Thoracic aorta (tissue), 2 donors: ENCODE results near the gene FHIT. TPM values are rescaled to one million over a fixed set of nuclear protein-coding genes. Genes with fewer than 3 reads are reported as not detected.

Source experiments
- ATAC-seq: fragments of 150-250 bp; one replicate; pipeline ENCODE4 v1.8.0; 2017; ENCODE audit warnings: low read depth; ENCODE audit not compliant: insufficient number of reproducible peaks, low FRiP score
- DNase-seq: peaks from one replicate; pipeline ENCODE4 v3.0.0-alpha.2; 2020; ENCODE audit warnings: low spot score
- H3K27ac ChIP-seq, 2 donors: fragments of 200-600 bp; sonication (generic); 1 replicate in 1 of 2; 2 replicates in 1 of 2; pipeline ENCODE4 v1.5.1; 2016; ENCODE audit warnings: mild to moderate bottlenecking in 2 of 2, moderate library complexity in 2 of 2
- H3K27me3 ChIP-seq: fragments of 200-600 bp; sonication (generic); replicated peaks from 2 replicates; pipeline ENCODE4 v1.6.0; 2016; ENCODE audit warnings: mild to moderate bottlenecking; ENCODE audit not compliant: insufficient read depth
- H3K36me3 ChIP-seq: fragments of 200-600 bp; sonication (generic); one replicate; pipeline ENCODE4 v1.5.1; 2016
- H3K4me1 ChIP-seq, 2 donors: fragments of 200-600 bp; sonication (generic); 1 replicate in 1 of 2; 2 replicates in 1 of 2; pipeline versions ENCODE4 v1.5.1 to v1.6.0; 2016; ENCODE audit warnings: low read depth in 2 of 2, mild to moderate bottlenecking in 1 of 2; ENCODE audit not compliant: control insufficient read depth in 1 of 2
- H3K4me3 ChIP-seq: fragments of 200-600 bp; sonication (generic); 2 replicates; pipeline ENCODE4 v1.5.1; 2016; ENCODE audit warnings: mild to moderate bottlenecking
- H3K9me3 ChIP-seq: fragments of 200-600 bp; sonication (generic); 2 replicates; pipeline ENCODE4 v1.5.1; 2016
- total RNA-seq, 2 donors: library from RNA; depleted of rRNA; stranded (reverse); fragments of >200 nt; gene quantifications; one replicate each; pipeline versions ENCODE4 v1.1.0 to v1.2.3, GENCODE V29; 2016
- TF ChIP-seq, protein P1 (sequence below): fragments of 200-600 bp; sonication (generic); IDR thresholded peaks from one replicate; pipeline ENCODE4 v1.5.1; 2019; ENCODE audit warnings: antibody characterized with exemption

The FHIT gene
- total RNA-seq, 2 donors from 2014 or later, result 2.0 to 2.3 TPM

DNA sequence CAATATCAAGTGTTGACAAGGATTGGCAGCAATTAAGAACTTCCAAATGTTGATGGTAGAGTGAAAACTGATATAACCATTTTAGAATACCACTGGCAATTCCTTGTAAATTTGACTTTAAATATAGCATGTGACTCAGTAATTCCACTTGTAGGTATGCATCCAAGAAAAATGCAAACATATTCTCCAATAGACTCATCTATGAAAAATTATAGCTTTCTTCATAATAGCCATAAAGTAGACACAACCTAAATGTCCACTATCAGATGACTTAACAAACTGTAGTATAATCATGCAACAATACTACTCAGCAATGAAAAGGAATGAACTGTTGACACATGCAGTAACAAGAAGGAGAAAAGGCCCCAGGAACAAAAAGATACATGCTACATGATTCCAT lies 988.1 kb downstream of the FHIT start:
- H3K4me1 ChIP-seq, result no peaks in the 10 kb centered on the region
- no peaks in the 10 kb centered on the region for H3K36me3 ChIP-seq
- no peak overlapping the region for H3K4me3 ChIP-seq
- no peaks in the 10 kb centered on the region for H3K9me3 ChIP-seq
- ATAC-seq (no peak), DNase-seq (no peak)
- no peak overlapping the region for H3K27ac ChIP-seq
- H3K27me3 ChIP-seq, result no peaks in the 10 kb centered on the region
- TF ChIP-seq, protein P1, sequence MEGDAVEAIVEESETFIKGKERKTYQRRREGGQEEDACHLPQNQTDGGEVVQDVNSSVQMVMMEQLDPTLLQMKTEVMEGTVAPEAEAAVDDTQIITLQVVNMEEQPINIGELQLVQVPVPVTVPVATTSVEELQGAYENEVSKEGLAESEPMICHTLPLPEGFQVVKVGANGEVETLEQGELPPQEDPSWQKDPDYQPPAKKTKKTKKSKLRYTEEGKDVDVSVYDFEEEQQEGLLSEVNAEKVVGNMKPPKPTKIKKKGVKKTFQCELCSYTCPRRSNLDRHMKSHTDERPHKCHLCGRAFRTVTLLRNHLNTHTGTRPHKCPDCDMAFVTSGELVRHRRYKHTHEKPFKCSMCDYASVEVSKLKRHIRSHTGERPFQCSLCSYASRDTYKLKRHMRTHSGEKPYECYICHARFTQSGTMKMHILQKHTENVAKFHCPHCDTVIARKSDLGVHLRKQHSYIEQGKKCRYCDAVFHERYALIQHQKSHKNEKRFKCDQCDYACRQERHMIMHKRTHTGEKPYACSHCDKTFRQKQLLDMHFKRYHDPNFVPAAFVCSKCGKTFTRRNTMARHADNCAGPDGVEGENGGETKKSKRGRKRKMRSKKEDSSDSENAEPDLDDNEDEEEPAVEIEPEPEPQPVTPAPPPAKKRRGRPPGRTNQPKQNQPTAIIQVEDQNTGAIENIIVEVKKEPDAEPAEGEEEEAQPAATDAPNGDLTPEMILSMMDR, result no peak

DNA sequence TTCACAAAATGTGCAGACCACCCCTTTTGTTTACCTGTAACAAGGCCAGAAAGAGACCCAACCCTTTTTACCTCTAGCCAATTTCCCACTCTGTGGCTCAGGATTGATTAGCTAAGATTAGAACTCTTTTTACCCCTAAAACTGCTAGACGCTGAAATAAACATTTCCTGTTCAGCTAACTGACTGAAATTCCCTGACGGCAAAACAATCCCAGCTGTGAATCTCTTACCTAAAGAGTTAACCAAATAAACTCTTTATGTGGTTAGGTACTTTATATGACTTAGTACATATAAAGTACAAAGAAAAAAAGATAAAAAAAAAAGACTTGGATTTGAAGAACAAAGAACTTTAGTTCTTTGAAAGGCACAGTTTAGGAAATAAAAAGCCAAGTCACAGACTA lies 988.7 kb downstream of the FHIT start:
- Histone ChIP-seq H3K27ac (no peak overlapping the region), H3K4me1 (no peaks in the 10 kb centered on the region), H3K36me3 (no peaks in the 10 kb centered on the region), H3K9me3 (no peaks in the 10 kb centered on the region), H3K4me3 (no peak overlapping the region), H3K27me3 (no peaks in the 10 kb centered on the region)
- TF ChIP-seq, protein P1, result no peak
- no peak for DNase-seq
- ATAC-seq, result no peak

DNA sequence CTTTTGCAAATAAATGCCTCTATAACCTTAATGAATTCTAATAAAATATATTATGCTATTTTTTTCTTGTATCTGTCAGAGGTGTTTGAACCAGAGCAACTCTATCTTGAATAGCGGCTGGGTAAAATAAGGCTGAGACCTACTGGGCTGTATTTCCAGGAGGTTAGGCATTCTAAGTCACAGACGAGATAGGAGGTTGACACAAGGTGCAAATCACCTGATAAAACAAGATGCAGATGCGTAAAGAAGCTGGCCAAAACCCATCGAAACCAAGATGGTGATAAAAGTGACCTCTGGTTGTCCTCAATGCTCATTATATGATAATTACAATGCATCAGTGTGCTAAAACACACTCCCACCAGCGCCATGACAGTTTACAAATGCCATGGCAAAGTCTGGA lies 990.7 kb downstream of the FHIT start:
- Histone ChIP-seq H3K27me3 (no peaks in the 10 kb centered on the region), H3K4me1 (no peaks in the 10 kb centered on the region), H3K9me3 (no peaks in the 10 kb centered on the region), H3K27ac (no peak overlapping the region), H3K4me3 (no peak overlapping the region), H3K36me3 (no peaks in the 10 kb centered on the region)
- TF ChIP-seq, protein P1, result no peak
- DNase-seq, result no peak
- ATAC-seq, result no peak

DNA sequence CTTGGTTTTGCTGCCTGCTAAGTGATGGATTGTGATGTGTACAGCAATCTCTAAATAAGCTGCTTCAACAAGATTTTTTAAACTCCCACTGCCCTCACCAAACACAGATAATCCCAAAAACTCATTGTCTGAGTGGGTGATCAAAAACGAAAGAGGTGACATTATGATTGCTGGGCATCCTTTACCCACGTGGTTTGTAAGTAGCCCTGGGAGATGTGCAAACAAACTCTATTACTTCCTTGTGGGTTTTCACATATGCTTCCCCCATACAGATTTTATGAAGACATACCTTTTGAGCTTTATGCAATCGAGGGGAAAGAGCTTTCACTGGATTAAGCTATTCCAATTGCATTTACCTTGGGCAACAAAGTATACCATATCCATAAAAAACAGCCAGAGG lies 1000.4 kb downstream of the FHIT start:
- TF ChIP-seq, protein P1, result no peak
- Histone ChIP-seq H3K27ac (no peak overlapping the region), H3K4me3 (no peak overlapping the region), H3K27me3 (no peaks in the 10 kb centered on the region), H3K4me1 (no peaks in the 10 kb centered on the region), H3K9me3 (no peaks in the 10 kb centered on the region), H3K36me3 (no peaks in the 10 kb centered on the region)
- DNase-seq (no peak), ATAC-seq (no peak)

DNA sequence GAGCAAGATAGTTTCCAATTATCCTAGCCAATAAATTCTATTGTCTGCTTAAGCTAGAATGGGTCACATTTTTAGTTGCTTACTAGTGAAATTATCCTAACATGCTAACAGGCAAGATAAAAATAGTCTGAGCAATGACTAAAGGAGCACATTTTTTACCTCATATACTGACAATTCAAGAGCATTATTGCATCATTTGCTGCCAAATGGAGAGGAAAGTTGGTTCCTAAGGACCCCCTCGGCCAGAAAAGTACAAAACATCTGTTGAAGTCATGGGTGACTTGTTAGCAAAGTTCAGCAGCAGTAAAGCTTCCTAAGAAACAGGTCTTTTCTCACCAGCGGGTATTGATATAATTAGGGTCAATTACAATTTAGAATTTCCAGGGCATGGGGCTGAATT lies 1001.0 kb downstream of the FHIT start:
- TF ChIP-seq, protein P1, result no peak
- H3K4me1 ChIP-seq, result no peaks in the 10 kb centered on the region
- ATAC-seq (no peak), DNase-seq (no peak)
- no peaks in the 10 kb centered on the region for H3K9me3 ChIP-seq
- H3K27ac ChIP-seq, result no peak overlapping the region
- H3K36me3 ChIP-seq, result no peaks in the 10 kb centered on the region
- H3K4me3 ChIP-seq, result no peak overlapping the region
- H3K27me3 ChIP-seq, result no peaks in the 10 kb centered on the region
